Measurements from ENCODE around the gene DENND5B. TPM values are rescaled to one million over a fixed set of nuclear protein-coding genes. Genes with fewer than 3 reads are reported as not detected.

DENND5B gene
- total and polyA plus RNA-seq, 2 of the 4 experiments (the other 2 are of a cell fraction): 5.5 to 13.4 TPM

GRCh38 chr12:31440586-31440985 lies 150.3 kb downstream of the DENND5B start:
- H3K36me3 ChIP-seq (ENCODE audit: control insufficient read depth, insufficient read depth, low read length): 0 out of 2 replicates have a peak, but pooled peaks cover 2% of the 10 kb centered on the region
- H2BK20ac ChIP-seq (ENCODE audit: low read depth, low read length): no peak overlapping the region
- H3K27ac ChIP-seq (ENCODE audit: insufficient read depth, low read length): no peak overlapping the region
- no peaks in the 10 kb centered on the region for H3K27me3 ChIP-seq (ENCODE audit: control insufficient read depth, insufficient read depth, low read length)
- H3K18ac ChIP-seq (ENCODE audit: low read depth, low read length): no peak overlapping the region
- H3K4me2 ChIP-seq (ENCODE audit: low read depth, low read length): no peak overlapping the region
- H3K4ac ChIP-seq (ENCODE audit: low read depth, low read length): no peak overlapping the region
- dilution Hi-C loops (cut with HindIII; ENCODE audit: low sequenced_read_pairs, unreplicated experiment) (no loop called here), intact Hi-C loops (cut with micrococcal nuclease) (no loop called here), in situ Hi-C loops (cut with MboI; ENCODE audit: low sequenced_read_pairs) (loop anchor here (25.0 kb wide), 1 partner anchor 147 kb away; the partner anchor contains the start of gene DENND5B)
- no peak overlapping the region for H3K56ac ChIP-seq (ENCODE audit: extremely low read depth, insufficient read depth, low read length)
- H3K23ac ChIP-seq (ENCODE audit: low read depth, low read length): no peak overlapping the region
- H3K9me3 ChIP-seq (ENCODE audit: control insufficient read depth, insufficient read depth, low read length): no peaks in the 10 kb centered on the region
- no peak overlapping the region for H3K9ac ChIP-seq (ENCODE audit: low read depth, low read length)
- H2BK120ac ChIP-seq (ENCODE audit: low read depth, low read length): no peak overlapping the region
- H2AFZ ChIP-seq (replicated peaks; ENCODE audit: low read length, poor library complexity): no peak overlapping the region
- no peak overlapping the region for H2BK15ac ChIP-seq (ENCODE audit: low read depth, low read length)
- H4K8ac ChIP-seq (ENCODE audit: low read depth in 2 of 2, low read length in 2 of 2): no peak overlapping the region
- no peak overlapping the region for H3K14ac ChIP-seq (replicated peaks; ENCODE audit: low read depth, low read length)
- 100% methylated on average over 2 of the region's 4 CpGs; no CpG with 5 or more reads in 1 of the 2 experiments for WGBS, 2 experiments (ENCODE audit: extremely low coverage in 2 of 2, insufficient read length in 1 of 2)
- no peaks in the 10 kb centered on the region for H3K9me1 ChIP-seq (ENCODE audit: insufficient read depth, low read length)
- H3K79me1 ChIP-seq (ENCODE audit: low read depth in 1 of 2, low read length in 2 of 2): no peaks in the 10 kb centered on the region
- H3K4me1 ChIP-seq (ENCODE audit: control insufficient read depth, insufficient read depth, low read length): no peaks in the 10 kb centered on the region
- BruUV-seq (replicated peaks): no TSS peak
- H4K91ac ChIP-seq (ENCODE audit: insufficient read depth, low read depth, low read length): no peak overlapping the region
- H2AK9ac ChIP-seq (replicated peaks; ENCODE audit: low read depth, low read length, poor library complexity): no peak overlapping the region
- no peak overlapping the region for H2BK5ac ChIP-seq (ENCODE audit: low read depth, low read length, poor library complexity, severe bottlenecking)
- H4K5ac ChIP-seq (ENCODE audit: low read depth, low read length): no peak overlapping the region
- no peak for DNase-seq
- H3K4me3 ChIP-seq (ENCODE audit: insufficient read depth, low read depth, low read length): no peak overlapping the region
- no peaks in the 10 kb centered on the region for H4K20me1 ChIP-seq (ENCODE audit: insufficient read depth, low read length)
- no peak for ATAC-seq (ENCODE audit: low read depth)
- H2AK5ac ChIP-seq (ENCODE audit: low read depth, low read length): no peak overlapping the region
- CTCF ChIA-PET: no interaction called here
- TF ChIP-seq, protein P1, sequence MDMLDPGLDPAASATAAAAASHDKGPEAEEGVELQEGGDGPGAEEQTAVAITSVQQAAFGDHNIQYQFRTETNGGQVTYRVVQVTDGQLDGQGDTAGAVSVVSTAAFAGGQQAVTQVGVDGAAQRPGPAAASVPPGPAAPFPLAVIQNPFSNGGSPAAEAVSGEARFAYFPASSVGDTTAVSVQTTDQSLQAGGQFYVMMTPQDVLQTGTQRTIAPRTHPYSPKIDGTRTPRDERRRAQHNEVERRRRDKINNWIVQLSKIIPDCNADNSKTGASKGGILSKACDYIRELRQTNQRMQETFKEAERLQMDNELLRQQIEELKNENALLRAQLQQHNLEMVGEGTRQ (IDR thresholded peaks at IDR 0.05; ENCODE audit: low read depth, low read length): no peak
- TF ChIP-seq MXI1 (IDR thresholded peaks at IDR 0.05; ENCODE audit: borderline replicate concordance, low read depth, low read length) (no peak), RCOR1 (IDR thresholded peaks at IDR 0.05; ENCODE audit: insufficient replicate concordance, low read length) (no peak), CEBPB (IDR thresholded peaks at IDR 0.05; ENCODE audit: low read depth, low read length) (no peak), RAD21 (IDR thresholded peaks at IDR 0.05; ENCODE audit: low read length) (no peak), FOS (IDR thresholded peaks at IDR 0.05; ENCODE audit: low read depth, low read length) (no peak), SMC3 (IDR thresholded peaks at IDR 0.05; ENCODE audit: low read depth, low read length) (no peak), NFE2L2 (IDR thresholded peaks at IDR 0.05; ENCODE audit: low read depth, low read length) (no peak), CHD1 (IDR thresholded peaks at IDR 0.05; ENCODE audit: low read depth, low read length) (no peak), POLR2A (IDR thresholded peaks at IDR 0.05; ENCODE audit: low read depth, low read length) (no peak), ELK1 (IDR thresholded peaks at IDR 0.05; ENCODE audit: borderline replicate concordance, low read depth, low read length) (no peak), MAFK (IDR thresholded peaks at IDR 0.05; ENCODE audit: low read depth, low read length) (no peak), BHLHE40 (IDR thresholded peaks at IDR 0.05; ENCODE audit: low read depth, low read length) (no peak), RFX5 (IDR thresholded peaks at IDR 0.05; ENCODE audit: low read depth, low read length) (no peak), CTCF (conservative IDR thresholded peaks at IDR 0.05; ENCODE audit: low read depth, low read length) (no peak), MAZ (IDR thresholded peaks at IDR 0.05; ENCODE audit: borderline replicate concordance, low read depth, low read length) (no peak)
- POLR2A ChIA-PET (ENCODE audit: unreplicated experiment): no interaction called here

Data from IMR-90 (cell line).